Measurements from ENCODE around the gene RRH. TPM values are rescaled to one million over a fixed set of nuclear protein-coding genes. Genes with fewer than 3 reads are reported as not detected.
A peak's percentile ranks its signal among the peaks of the same experiment; 100 is the strongest.
"Not testable (repeated sequence)": the region's sequence is repeated elsewhere in the genome, so short reads cannot be mapped to it uniquely, and the experiment has no call there.

The RRH gene, protein sequence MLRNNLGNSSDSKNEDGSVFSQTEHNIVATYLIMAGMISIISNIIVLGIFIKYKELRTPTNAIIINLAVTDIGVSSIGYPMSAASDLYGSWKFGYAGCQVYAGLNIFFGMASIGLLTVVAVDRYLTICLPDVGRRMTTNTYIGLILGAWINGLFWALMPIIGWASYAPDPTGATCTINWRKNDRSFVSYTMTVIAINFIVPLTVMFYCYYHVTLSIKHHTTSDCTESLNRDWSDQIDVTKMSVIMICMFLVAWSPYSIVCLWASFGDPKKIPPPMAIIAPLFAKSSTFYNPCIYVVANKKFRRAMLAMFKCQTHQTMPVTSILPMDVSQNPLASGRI
- 1.0 TPM for polyA plus RNA-seq (2012; ENCODE audit: insufficient read depth, insufficient read length, low read depth)

GRCh38 chr4:109827672-109828071, at the start of gene RRH:
TSS of gene RRH (plus strand) at chr4:109827972. CDS start at chr4:109828028, 56 bp downstream.
- H3K4me3 ChIP-seq (ENCODE audit: low read depth, low read length) = no peak within 1 kb of the TSS
- H3K36me3 ChIP-seq = peaks cover 16% of the 10 kb centered on the region
- no peaks in the 10 kb centered on the region for H3K27me3 ChIP-seq
- no peaks in the 10 kb centered on the region for H3K4me1 ChIP-seq
- no peaks in the 10 kb centered on the region for H3K9me3 ChIP-seq
- DNase-seq = no peak
- no peak for TF ChIP-seq CTCF (IDR thresholded peaks at IDR 0.05; ENCODE audit: low read depth, low read length)

DNA sequence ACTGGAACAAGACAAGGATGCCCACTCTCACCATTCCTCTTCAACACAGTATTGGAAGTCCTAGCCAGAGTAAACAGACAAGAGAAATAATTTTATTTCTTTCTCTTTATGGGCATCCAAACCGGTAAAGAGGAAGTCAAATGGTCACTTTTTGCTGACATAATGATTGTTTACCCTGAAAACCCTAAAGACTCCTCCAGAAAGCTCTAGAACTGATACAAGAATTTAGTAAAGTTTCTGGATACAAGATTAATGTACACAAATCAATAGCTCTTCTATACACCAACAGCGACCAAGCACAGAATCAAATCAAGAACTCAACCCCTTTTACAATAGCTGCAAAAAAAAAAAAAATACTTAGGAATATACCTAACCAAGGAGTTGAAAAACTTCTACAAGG, 45.7 kb upstream of the RRH start:
- H3K9me3 ChIP-seq; H3K36me3 ChIP-seq; DNase-seq; H3K27me3 ChIP-seq; H3K4me3 ChIP-seq (ENCODE audit: low read depth, low read length); H3K4me1 ChIP-seq: not testable (repeated sequence)

DNA sequence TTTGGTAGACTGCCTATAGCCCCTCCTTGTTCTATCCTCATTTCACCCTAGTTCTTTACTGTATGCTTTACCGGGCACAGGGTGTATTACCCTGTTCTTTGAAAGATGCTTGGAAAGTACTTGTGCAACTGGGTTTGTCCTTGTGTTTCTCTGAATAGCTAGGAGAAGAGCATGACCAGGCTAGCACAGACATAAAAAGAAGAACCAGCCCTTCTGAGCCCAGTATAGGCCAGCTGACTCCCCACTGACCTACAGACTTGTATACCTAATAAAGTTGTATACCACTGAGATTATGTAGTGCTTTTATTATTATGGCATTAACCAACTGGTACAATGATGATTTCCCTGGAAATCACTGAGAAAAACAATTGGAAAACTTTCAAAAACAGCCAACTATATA, 40.9 kb upstream of the RRH start:
- no peak for DNase-seq
- Histone ChIP-seq H3K4me3 (ENCODE audit: low read depth, low read length) (no peak overlapping the region), H3K36me3 (no peaks in the 10 kb centered on the region), H3K9me3 (no peaks in the 10 kb centered on the region), H3K4me1 (no peaks in the 10 kb centered on the region), H3K27me3 (no peaks in the 10 kb centered on the region; the same call in 1 of the 2 replicates)
- TF ChIP-seq CTCF (IDR thresholded peaks at IDR 0.05; ENCODE audit: low read depth, low read length) = no peak

GRCh38 chr4:109787807-109788206, 40.0 kb upstream of the RRH start:
- DNase-seq = no peak
- TF ChIP-seq CTCF (IDR thresholded peaks at IDR 0.05; ENCODE audit: low read depth, low read length) = no peak
- Histone ChIP-seq H3K4me1 (no peaks in the 10 kb centered on the region), H3K9me3 (no peaks in the 10 kb centered on the region), H3K36me3 (no peaks in the 10 kb centered on the region), H3K27me3 (no peaks in the 10 kb centered on the region; the same call in 1 of the 2 replicates), H3K4me3 (ENCODE audit: low read depth, low read length) (no peak overlapping the region)

- no peak for TF ChIP-seq CTCF (IDR thresholded peaks at IDR 0.05; ENCODE audit: low read depth, low read length)
- Histone ChIP-seq H3K4me1 (no peaks in the 10 kb centered on the region), H3K4me3 (ENCODE audit: low read depth, low read length) (no peak overlapping the region), H3K36me3 (no peaks in the 10 kb centered on the region), H3K9me3 (no peaks in the 10 kb centered on the region), H3K27me3 (no peaks in the 10 kb centered on the region; the same call in 1 of the 2 replicates)
- no peak for DNase-seq
Observed at GRCh38 chr4:109795059-109795458, 32.7 kb upstream of the RRH start.

DNA sequence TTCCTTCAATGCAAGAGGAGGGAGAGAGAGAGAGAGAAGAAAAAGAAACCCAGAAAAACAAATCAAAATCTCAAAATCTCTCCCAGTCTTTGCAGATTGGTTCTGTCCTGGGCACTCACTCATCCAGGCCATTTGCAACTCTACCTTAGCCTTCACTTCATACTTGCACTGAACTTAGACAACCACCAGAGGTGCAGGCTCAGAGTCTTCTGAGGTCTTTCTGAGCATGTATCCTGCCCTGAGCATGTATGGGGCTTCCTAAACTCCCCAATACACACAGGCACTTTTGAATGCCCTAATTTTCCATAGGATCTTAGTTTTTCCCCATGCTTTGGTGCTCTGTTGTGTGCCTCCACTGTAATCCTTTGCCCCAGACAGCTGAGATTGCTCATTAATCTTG, 28.9 kb upstream of the RRH start:
- no peaks in the 10 kb centered on the region for H3K9me3 ChIP-seq
- 0 out of 2 replicates have a peak, but pooled peaks have one; percentile 2 for TF ChIP-seq CTCF (IDR thresholded peaks at IDR 0.05; ENCODE audit: low read depth, low read length)
- H3K4me1 ChIP-seq = no peaks in the 10 kb centered on the region
- H3K27me3 ChIP-seq = no peaks in the 10 kb centered on the region
- H3K4me3 ChIP-seq (ENCODE audit: low read depth, low read length) = no peak overlapping the region
- DNase-seq = no peak
- H3K36me3 ChIP-seq = no peaks in the 10 kb centered on the region

Measured in BE2C (cell line).